Gastrocnemius medialis (tissue), 4 donors: ENCODE measurements around the gene SYVN1. TPM values are rescaled to one million over a fixed set of nuclear protein-coding genes. Genes with fewer than 3 reads are reported as not detected.

ENCODE experiments used
- ATAC-seq, 2 donors: fragments of 150-250 bp; one replicate each; pipeline ENCODE4 v1.9.1; 2016
- DNase-seq, 2 donors: peaks; one replicate each; pipeline ENCODE4 v3.0.0-alpha.2; 2019
- H3K27ac ChIP-seq, 4 donors: fragments of 200-600 bp; sonication (generic); 1 replicate in 1 of 4; 2 replicates in 3 of 4; pipeline ENCODE4 v1.5.1; 2016 to 2018; ENCODE audit warnings: mild to moderate bottlenecking in 2 of 4, moderate library complexity in 1 of 4
- H3K27me3 ChIP-seq, 3 donors: fragments of 200-600 bp; sonication (generic) in 2 of 3; 1 replicate in 1 of 3; 2 replicates in 2 of 3; pipeline versions ENCODE4 v1.5.1 to v1.6.0; 2016 to 2019; ENCODE audit warnings: mild to moderate bottlenecking in 1 of 3, moderate library complexity in 1 of 3
- H3K36me3 ChIP-seq, 2 donors: fragments of 200-600 bp; sonication (generic) in 1 of 2; one replicate each; pipeline ENCODE4 v1.5.1; 2017 to 2018
- H3K4me1 ChIP-seq, 2 donors: fragments of 200-600 bp; sonication (generic) in 1 of 2; one replicate each; pipeline ENCODE4 v1.5.1; 2016 to 2017; ENCODE audit warnings: mild to moderate bottlenecking in 2 of 2
- H3K4me3 ChIP-seq, 4 donors: fragments of 200-600 bp; sonication (generic) in 3 of 4; 1 replicate in 1 of 4; 2 replicates in 3 of 4; pipeline ENCODE4 v1.5.1; 2016 to 2019; ENCODE audit warnings: mild to moderate bottlenecking in 2 of 4
- H3K9me3 ChIP-seq, 3 donors: fragments of 200-600 bp; sonication (generic) in 2 of 3; 1 replicate in 1 of 3; 2 replicates in 2 of 3; pipeline ENCODE4 v1.5.1; 2016 to 2019
- CTCF ChIP-seq, 5 experiments: fragments of 450-650 bp in 3 of 5; fragments of 200-600 bp in 2 of 5; sonication (generic) in 2 of 5; IDR thresholded peaks in 4 of 5; conservative IDR thresholded peaks in 1 of 5; 1 replicate in 4 of 5; 2 replicates in 1 of 5; pipeline ENCODE4 v1.5.1; 2016 to 2019; ENCODE audit warnings: antibody characterized with exemption in 5 of 5, mild to moderate bottlenecking in 3 of 5, moderate library complexity in 3 of 5
- POLR2A ChIP-seq, 2 donors: fragments of 450-650 bp; IDR thresholded peaks; one replicate each; pipeline ENCODE4 v1.6.1; 2017; ENCODE audit warnings: antibody characterized with exemption in 2 of 2, mild to moderate bottlenecking in 2 of 2, moderate library complexity in 2 of 2
- in situ Hi-C, 4 donors: fragments of 200-750 bp; cut with MboI; loops; one replicate each; pipeline versions ENCODE4 v1.15.0 to v1.8.0; 2017; ENCODE audit warnings: low sequenced_read_pairs in 4 of 4
- intact Hi-C: fragments of 100-400 bp; cut with DNase I; formaldehyde crosslinking; loops from one replicate; pipeline ENCODE4 v1.15.1; 2023; ENCODE audit warnings: low total_unique reads
- total RNA-seq, 4 donors: library from RNA; depleted of rRNA; stranded (reverse); fragments of >200 nt; gene quantifications; one replicate each; pipeline versions ENCODE4 v1.1.0 to v1.2.3, GENCODE V29; 2016

Gene SYVN1
- total RNA-seq, 4 donors from 2014 or later: 24.6 to 77.5 (median 37.3) TPM

- in situ Hi-C loops (no loop called here), intact Hi-C loops (loop anchor here (2.0 to 10.0 kb wide), 4 partner anchors 19 to 261 kb away; partner anchors contain the start of genes ATG2A, CDCA5, VPS51 and ZFPL1)
- TF ChIP-seq CTCF (IDR thresholded peaks at IDR 0.05 in 4 of 5, conservative IDR thresholded peaks at IDR 0.05 in 1 of 5): no peak
- Histone ChIP-seq H3K36me3 (peaks cover 0 to 22% of the 10 kb centered on the region in 2 donors), H3K27me3 (no peaks in the 10 kb centered on the region), H3K9me3 (no peaks in the 10 kb centered on the region), H3K27ac (no peak overlapping the region), H3K4me3 (no peak overlapping the region), H3K4me1 (peaks cover 37 to 52% of the 10 kb centered on the region in 2 donors)
- DNase-seq (no peak), ATAC-seq (no peak)
These were observed 18.8 kb downstream of the SYVN1 start for GRCh38 chr11:65115361-65116082.

- Histone ChIP-seq H3K9me3 (no peaks in the 10 kb centered on the region), H3K27me3 (no peaks in the 10 kb centered on the region), H3K27ac (no peak overlapping the region), H3K4me1 (peaks cover 39 to 55% of the 10 kb centered on the region in 2 donors), H3K36me3 (peaks cover 0 to 13% of the 10 kb centered on the region in 2 donors), H3K4me3 (no peak overlapping the region)
- DNase-seq (no peak), ATAC-seq (no peak)
- in situ Hi-C loops (loop anchor here in 3 of 4 donors (5.0 kb wide), 1 partner anchor 68 kb away; the partner anchor contains the start of gene CAPN1 (in 3 of the 3)), intact Hi-C loops (loop anchor here (10.0 kb wide), 1 partner anchor 260 kb away; no protein-coding TSS in a partner anchor)
- no peak for TF ChIP-seq POLR2A (IDR thresholded peaks at IDR 0.05)
These were observed 19.7 kb downstream of the SYVN1 start for GRCh38 chr11:65114538-65115171.

GRCh38 chr11:65113839-65114238 is 20.5 kb downstream of the SYVN1 start:
- no peaks in the 10 kb centered on the region for H3K27me3 ChIP-seq
- H3K4me1 ChIP-seq: peaks cover 39 to 51% of the 10 kb centered on the region in 2 donors
- in situ Hi-C loops: loop anchor here in 3 of 4 donors (5.0 kb wide), 1 partner anchor 68 kb away; the partner anchor contains the start of gene CAPN1 (in 3 of the 3)
- intact Hi-C loops: loop anchor here (10.0 kb wide), 1 partner anchor 259 kb away; no protein-coding TSS in a partner anchor
- TF ChIP-seq CTCF (IDR thresholded peaks at IDR 0.05 in 4 of 5, conservative IDR thresholded peaks at IDR 0.05 in 1 of 5): no peak
- TF ChIP-seq POLR2A (IDR thresholded peaks at IDR 0.05): no peak
- H3K9me3 ChIP-seq: no peaks in the 10 kb centered on the region
- no peak for ATAC-seq
- H3K27ac ChIP-seq: peak overlapping the region in 1 of 4 donors; percentile 80
- peaks cover 0 to 5% of the 10 kb centered on the region in 2 donors for H3K36me3 ChIP-seq
- no peak overlapping the region for H3K4me3 ChIP-seq
- DNase-seq: no peak

GRCh38 chr11:65113361-65113756 is 21.0 kb downstream of the SYVN1 start:
- in situ Hi-C loops: loop anchor here in 3 of 4 donors (5.0 kb wide), 1 partner anchor 69 kb away; the partner anchor contains the start of gene CAPN1 (in 3 of the 3)
- TF ChIP-seq CTCF (IDR thresholded peaks at IDR 0.05 in 4 of 5, conservative IDR thresholded peaks at IDR 0.05 in 1 of 5): no peak
- TF ChIP-seq POLR2A (IDR thresholded peaks at IDR 0.05): no peak
- peaks cover 0 to 4% of the 10 kb centered on the region in 2 donors for H3K36me3 ChIP-seq
- peak overlapping the region; percentile 63 to 72 (median 66) for H3K4me3 ChIP-seq
- no peaks in the 10 kb centered on the region for H3K9me3 ChIP-seq
- intact Hi-C loops: loop anchor here (10.0 kb wide), 1 partner anchor 259 kb away; no protein-coding TSS in a partner anchor
- H3K27ac ChIP-seq: peak overlapping the region in 3 of 4 donors; percentile 74 to 90 (median 80)
- ATAC-seq (no peak), DNase-seq (no peak)
- peaks cover 39 to 48% of the 10 kb centered on the region in 2 donors for H3K4me1 ChIP-seq
- no peaks in the 10 kb centered on the region for H3K27me3 ChIP-seq
